ENCODE results near the gene PPM1M.
A peak's percentile ranks its signal among the peaks of the same experiment; 100 is the strongest.

Gene PPM1M

GRCh38 chr3:52248165-52248541, 2.6 kb downstream of the PPM1M start:
- ChIA-PET POLR2A (interaction anchor here (1.0 to 1.8 kb wide), 4 partner anchors 8 to 40 kb away, joined by 4 to 11 read pairs (median 7); partner anchors contain the start of gene TWF2), CTCF (no interaction called here)
- DNase-seq (ENCODE audit: extremely low spot score): no peak
- TF ChIP-seq FOXK2 (IDR thresholded peaks at IDR 0.05): no peak
- TF ChIP-seq, protein P1, sequence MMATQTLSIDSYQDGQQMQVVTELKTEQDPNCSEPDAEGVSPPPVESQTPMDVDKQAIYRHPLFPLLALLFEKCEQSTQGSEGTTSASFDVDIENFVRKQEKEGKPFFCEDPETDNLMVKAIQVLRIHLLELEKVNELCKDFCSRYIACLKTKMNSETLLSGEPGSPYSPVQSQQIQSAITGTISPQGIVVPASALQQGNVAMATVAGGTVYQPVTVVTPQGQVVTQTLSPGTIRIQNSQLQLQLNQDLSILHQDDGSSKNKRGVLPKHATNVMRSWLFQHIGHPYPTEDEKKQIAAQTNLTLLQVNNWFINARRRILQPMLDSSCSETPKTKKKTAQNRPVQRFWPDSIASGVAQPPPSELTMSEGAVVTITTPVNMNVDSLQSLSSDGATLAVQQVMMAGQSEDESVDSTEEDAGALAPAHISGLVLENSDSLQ (IDR thresholded peaks at IDR 0.05): no peak
- no peak for TF ChIP-seq SUZ12 (IDR thresholded peaks at IDR 0.05)
- TF ChIP-seq L3MBTL2 (conservative IDR thresholded peaks at IDR 0.05): no peak
- no peak for TF ChIP-seq TARDBP (IDR thresholded peaks at IDR 0.05)
- TF ChIP-seq ZNF384 (IDR thresholded peaks at IDR 0.05): no peak
- TF ChIP-seq LEF1 (IDR thresholded peaks at IDR 0.05; ENCODE audit: borderline replicate concordance): no peak
- TF ChIP-seq BHLHE40 (IDR thresholded peaks at IDR 0.05; ENCODE audit: borderline replicate concordance): no peak
- no peak for TF ChIP-seq FOXM1 (IDR thresholded peaks at IDR 0.05; ENCODE audit: borderline replicate concordance)
- no peak for TF ChIP-seq NFRKB (IDR thresholded peaks at IDR 0.05)
- no peak for TF ChIP-seq FOXA1 (IDR thresholded peaks at IDR 0.05)
- no peak for TF ChIP-seq ARNT (IDR thresholded peaks at IDR 0.05)

DNA sequence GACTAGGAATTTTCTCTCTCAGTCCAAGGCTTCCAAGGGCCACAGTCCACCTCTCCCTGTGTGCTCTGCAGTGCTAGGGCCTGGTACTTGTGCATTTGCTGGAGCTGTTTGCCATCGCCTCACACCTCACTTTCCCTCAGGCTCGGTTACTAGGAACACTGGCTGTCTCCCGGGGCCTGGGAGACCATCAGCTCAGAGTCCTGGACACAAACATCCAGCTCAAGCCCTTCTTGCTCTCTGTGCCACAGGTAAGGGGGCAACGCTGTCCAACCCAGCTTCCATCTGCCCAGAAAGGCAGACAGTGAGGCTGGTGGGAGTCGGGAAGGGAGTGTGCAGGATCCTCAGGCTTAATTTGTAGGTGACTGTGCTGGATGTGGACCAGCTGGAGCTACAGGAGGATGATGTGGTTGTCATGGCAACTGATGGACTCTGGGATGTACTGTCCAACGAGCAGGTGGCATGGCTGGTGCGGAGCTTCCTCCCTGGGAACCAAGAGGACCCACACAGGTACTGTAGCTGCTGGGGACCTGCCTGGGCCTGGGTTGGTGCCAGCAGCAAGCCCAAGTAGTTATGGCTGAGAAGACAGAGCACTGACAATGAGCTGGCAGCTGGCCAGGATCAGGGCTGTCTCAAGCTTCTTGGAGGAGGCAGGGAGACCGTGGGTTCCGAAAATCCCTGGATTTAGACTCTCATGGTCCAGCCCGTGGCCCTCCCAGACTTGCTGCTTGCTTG, 3.4 kb downstream of the PPM1M start:
- no peak for DNase-seq (ENCODE audit: extremely low spot score)
- POLR2A ChIA-PET: interaction anchor here (1.0 to 1.8 kb wide), 5 partner anchors 9 to 39 kb away, joined by 4 to 11 read pairs (median 5); partner anchors contain the start of genes TWF2 and WDR82
- CTCF ChIA-PET: interaction anchor here (1.0 kb wide), 1 partner anchor 17 kb away, joined by 3 read pairs; no protein-coding TSS in a partner anchor
- TF ChIP-seq FOXK2 (IDR thresholded peaks at IDR 0.05) (no peak), FOXM1 (IDR thresholded peaks at IDR 0.05; ENCODE audit: borderline replicate concordance) (no peak), FOXA1 (IDR thresholded peaks at IDR 0.05) (no peak), BHLHE40 (IDR thresholded peaks at IDR 0.05; ENCODE audit: borderline replicate concordance) (no peak), ELF4 (IDR thresholded peaks at IDR 0.05) (no peak), ZNF384 (IDR thresholded peaks at IDR 0.05) (no peak), CTBP1 (IDR thresholded peaks at IDR 0.05; ENCODE audit: borderline replicate concordance) (no peak), HDGF (IDR thresholded peaks at IDR 0.05; ENCODE audit: borderline replicate concordance) (no peak), TARDBP (IDR thresholded peaks at IDR 0.05) (no peak), L3MBTL2 (conservative IDR thresholded peaks at IDR 0.05) (no peak), NFRKB (IDR thresholded peaks at IDR 0.05) (no peak), LEF1 (IDR thresholded peaks at IDR 0.05; ENCODE audit: borderline replicate concordance) (no peak), SUZ12 (IDR thresholded peaks at IDR 0.05) (no peak), ARNT (IDR thresholded peaks at IDR 0.05) (no peak)

GRCh38 chr3:52249683-52250082, 4.1 kb downstream of the PPM1M start:
- ChIA-PET POLR2A (interaction anchor here (1.2 to 1.8 kb wide), 3 partner anchors 9 to 29 kb away, joined by 5 to 11 read pairs (median 10); partner anchors contain the start of genes TWF2 and WDR82), CTCF (interaction anchor here (1.0 kb wide), 1 partner anchor 18 kb away, joined by 3 read pairs; no protein-coding TSS in a partner anchor)
- TF ChIP-seq SP1 (IDR thresholded peaks at IDR 0.05) (no peak), NFRKB (IDR thresholded peaks at IDR 0.05) (no peak), FOXM1 (IDR thresholded peaks at IDR 0.05; ENCODE audit: borderline replicate concordance) (no peak), TARDBP (IDR thresholded peaks at IDR 0.05) (no peak), ELF4 (IDR thresholded peaks at IDR 0.05) (no peak), LEF1 (IDR thresholded peaks at IDR 0.05; ENCODE audit: borderline replicate concordance) (no peak), CTBP1 (IDR thresholded peaks at IDR 0.05; ENCODE audit: borderline replicate concordance) (no peak), BHLHE40 (IDR thresholded peaks at IDR 0.05; ENCODE audit: borderline replicate concordance) (no peak), L3MBTL2 (conservative IDR thresholded peaks at IDR 0.05) (no peak)
- TF ChIP-seq, protein P1 (IDR thresholded peaks at IDR 0.05): no peak
- DNase-seq (ENCODE audit: extremely low spot score): no peak

- CTCF ChIA-PET: interaction anchor here (1.2 kb wide), 1 partner anchor 19 kb away, joined by 3 read pairs; no protein-coding TSS in a partner anchor
- DNase-seq (ENCODE audit: extremely low spot score): no peak
- no peak for TF ChIP-seq ARNT (IDR thresholded peaks at IDR 0.05)
- POLR2A ChIA-PET: interaction anchor here (1.0 to 2.3 kb wide), 3 partner anchors 10 to 29 kb away, joined by 3 to 11 read pairs (median 9); no protein-coding TSS in a partner anchor
Measured at GRCh38 chr3:52250122-52250521, 4.6 kb downstream of the PPM1M start.

GRCh38 chr3:52253314-52254304, 8.1 kb downstream of the PPM1M start:
- no peak for TF ChIP-seq LEF1 (IDR thresholded peaks at IDR 0.05; ENCODE audit: borderline replicate concordance)
- TF ChIP-seq, protein P1 (IDR thresholded peaks at IDR 0.05): peak; percentile 29; the same call in 1 of the 2 replicates
- ChIA-PET POLR2A (interaction anchor here (1.1 to 1.2 kb wide), 3 partner anchors 14 to 25 kb away, joined by 3 to 4 read pairs (median 4); partner anchors contain the start of genes TWF2 and WDR82), CTCF (no interaction called here)
- DNase-seq (ENCODE audit: extremely low spot score): no peak
